Subcutaneous adipose tissue (tissue), 4 donors: ENCODE data around the gene ATG4B. TPM values are rescaled to one million over a fixed set of nuclear protein-coding genes. Genes with fewer than 3 reads are reported as not detected.

Source experiments
- total RNA-seq, 4 donors: library from RNA; depleted of rRNA; stranded (reverse); fragments of >200 nt; gene quantifications; one replicate each; pipeline ENCODE4 v1.1.0, GENCODE V29; 2016
- TF ChIP-seq, protein P1 (sequence below): fragments of 450-650 bp; IDR thresholded peaks from one replicate; pipeline ENCODE4 v1.5.1; 2016; ENCODE audit warnings: low read depth, mild to moderate bottlenecking, control low read depth, antibody characterized with exemption, moderate library complexity

Gene ATG4B
- total RNA-seq, 4 donors from 2014 or later = 32.3 to 103 (median 47.7) TPM

DNA sequence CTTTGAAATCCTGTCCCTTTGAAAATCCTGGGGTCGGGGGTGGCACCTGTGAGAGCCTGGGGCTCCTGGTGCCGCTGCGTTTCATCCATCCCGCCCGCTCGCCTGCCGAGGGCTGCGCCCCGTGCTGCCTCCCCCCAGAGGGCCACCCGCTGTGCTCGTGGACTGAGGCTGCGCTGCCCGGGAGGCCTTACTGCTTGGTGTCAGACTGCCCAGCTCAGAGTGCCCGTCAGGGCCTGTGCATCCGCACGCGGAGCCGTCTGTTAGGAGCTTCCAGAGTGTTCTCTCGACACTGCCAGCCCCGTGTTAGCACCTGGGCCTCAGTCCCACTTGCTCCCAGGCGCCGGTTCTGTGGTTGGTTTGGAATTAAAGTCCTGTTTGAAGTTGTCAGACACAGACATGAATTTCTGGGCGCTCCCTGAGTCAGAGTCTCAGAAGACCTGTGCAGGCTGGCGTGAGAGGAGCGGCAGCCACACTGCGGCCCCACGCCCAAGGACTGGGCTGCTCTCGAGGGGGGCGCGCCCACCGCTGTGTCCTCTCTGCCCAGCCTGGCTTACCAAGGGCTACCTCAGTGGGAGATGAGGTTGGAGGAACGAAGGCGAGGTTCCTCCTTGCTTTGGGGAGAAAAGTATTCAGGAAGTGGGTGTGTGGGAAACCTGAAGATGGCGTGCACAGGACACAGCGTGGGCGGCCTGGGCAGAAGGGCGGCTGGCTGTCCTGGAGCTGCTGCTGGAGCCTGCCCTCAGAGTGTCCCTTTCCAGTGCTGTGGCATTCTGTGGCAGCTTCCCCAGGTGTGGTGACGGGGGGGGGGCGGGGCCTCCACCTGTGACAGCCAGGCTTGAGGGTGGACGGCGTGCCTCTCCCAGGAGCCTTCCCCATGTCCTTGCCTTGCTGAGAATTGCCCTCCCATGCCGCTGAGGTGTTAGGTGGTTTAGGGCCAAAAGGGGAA lies 35.0 kb downstream of the ATG4B start:
- TF ChIP-seq, protein P1, sequence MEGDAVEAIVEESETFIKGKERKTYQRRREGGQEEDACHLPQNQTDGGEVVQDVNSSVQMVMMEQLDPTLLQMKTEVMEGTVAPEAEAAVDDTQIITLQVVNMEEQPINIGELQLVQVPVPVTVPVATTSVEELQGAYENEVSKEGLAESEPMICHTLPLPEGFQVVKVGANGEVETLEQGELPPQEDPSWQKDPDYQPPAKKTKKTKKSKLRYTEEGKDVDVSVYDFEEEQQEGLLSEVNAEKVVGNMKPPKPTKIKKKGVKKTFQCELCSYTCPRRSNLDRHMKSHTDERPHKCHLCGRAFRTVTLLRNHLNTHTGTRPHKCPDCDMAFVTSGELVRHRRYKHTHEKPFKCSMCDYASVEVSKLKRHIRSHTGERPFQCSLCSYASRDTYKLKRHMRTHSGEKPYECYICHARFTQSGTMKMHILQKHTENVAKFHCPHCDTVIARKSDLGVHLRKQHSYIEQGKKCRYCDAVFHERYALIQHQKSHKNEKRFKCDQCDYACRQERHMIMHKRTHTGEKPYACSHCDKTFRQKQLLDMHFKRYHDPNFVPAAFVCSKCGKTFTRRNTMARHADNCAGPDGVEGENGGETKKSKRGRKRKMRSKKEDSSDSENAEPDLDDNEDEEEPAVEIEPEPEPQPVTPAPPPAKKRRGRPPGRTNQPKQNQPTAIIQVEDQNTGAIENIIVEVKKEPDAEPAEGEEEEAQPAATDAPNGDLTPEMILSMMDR = no peak

DNA sequence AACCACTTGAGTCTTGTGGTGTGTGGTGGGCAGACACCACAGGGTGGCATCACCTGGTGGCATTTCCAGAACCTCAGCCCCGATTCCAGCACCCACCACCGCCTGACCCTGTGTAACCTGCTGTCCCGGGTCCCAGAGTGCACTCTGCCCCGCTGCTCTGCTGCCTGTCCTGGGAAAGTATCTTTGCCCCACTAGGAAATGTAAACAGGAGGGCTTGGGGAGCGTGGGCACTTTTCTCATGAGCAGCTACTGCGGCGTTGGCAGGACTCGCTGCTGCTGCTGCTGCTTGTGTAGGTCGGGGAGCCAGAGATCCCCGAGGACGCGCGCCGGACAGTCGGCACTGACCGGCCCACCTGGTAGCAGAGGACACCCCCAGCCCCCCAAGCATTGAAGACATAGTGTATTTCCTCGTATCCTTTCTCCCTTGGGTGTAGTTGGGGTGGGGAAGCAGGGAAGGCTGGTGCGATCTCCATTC lies 35.7 kb downstream of the ATG4B start:
- TF ChIP-seq, protein P1 = no peak

DNA sequence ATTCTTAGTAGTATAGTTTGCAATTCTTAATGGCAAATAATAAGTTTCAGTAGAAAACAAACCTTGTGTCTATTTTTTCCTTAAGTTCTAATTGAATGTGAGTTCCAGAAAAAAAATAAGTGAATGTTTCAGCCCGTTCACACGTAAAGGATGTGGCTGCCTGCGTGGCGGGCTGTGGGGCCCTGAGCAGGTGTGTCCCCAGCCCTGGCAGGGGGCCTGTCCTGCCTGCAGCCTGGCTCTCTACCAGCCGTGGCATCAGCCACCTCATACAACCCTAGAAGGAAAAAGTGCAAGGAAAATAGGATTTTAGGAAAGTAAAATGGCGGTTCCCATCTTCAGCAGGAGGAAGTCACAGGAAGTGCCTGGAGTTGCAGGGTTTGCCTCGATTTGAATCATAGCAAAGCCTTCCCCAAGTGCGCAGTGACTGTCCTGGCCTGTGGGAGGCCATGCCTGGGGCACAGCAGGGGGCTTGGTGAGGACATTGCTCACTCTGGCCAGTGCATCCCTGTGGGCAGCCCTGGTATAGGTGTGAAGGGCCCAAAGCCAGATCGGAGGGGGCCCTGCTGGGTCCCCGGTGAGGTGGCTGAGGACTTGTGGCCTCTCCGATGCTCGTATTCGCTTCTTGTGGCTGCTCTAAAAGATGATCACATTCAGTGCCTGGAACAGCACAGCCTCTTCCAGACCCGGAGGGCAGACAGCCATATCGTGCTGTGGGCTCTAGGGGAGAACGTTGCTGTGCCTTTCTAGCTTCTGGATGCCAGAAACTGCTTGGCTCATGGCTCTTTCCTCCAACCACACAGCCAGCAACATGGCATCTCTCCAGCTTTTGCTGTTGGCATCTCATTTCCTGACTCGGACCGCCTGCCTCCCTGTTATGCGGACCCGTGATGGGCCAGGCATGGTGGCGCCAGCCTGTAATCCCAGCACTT lies 36.6 kb downstream of the ATG4B start:
- TF ChIP-seq, protein P1 = no peak

DNA sequence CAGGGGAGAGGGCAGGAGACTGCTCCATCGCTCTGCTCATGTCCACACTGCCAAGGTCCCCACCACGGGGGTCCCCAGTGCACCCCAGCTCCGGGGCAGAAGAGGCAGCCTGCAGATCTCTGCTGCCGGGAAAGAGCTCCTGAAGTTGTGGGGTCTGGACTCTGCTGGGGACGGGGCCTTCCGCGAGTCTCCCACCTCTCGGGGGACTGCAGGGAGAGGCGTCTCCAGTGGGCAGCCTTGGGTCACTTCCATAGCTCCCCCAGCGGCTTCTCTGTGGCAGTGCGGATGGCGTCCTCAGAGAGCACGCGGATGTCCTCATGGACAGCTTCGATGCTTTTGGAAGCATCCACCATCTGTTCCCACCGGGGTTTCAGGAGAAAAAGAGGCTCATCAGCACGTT lies 38.4 kb downstream of the ATG4B start:
- TF ChIP-seq, protein P1 = no peak

DNA sequence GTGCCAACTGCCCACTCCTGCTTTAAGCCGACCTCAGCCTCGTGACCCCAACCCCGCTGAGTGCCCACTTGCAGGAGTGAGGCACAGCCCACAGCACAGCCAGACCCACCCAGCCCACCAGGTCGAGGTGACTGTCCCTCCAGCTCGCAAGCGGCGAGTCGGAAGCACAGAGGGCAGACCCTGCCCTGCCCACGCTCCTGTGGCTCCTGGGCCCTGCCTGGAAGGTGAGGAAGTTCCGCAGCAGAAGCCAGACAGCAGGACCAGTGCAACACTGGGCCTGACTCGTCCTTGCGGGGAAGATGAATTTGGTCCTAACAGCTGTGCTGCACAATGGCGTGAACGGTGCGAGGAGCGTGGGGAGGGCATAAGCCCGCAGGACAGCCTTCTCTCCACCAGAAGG lies 39.2 kb downstream of the ATG4B start:
- TF ChIP-seq, protein P1 = no peak

DNA sequence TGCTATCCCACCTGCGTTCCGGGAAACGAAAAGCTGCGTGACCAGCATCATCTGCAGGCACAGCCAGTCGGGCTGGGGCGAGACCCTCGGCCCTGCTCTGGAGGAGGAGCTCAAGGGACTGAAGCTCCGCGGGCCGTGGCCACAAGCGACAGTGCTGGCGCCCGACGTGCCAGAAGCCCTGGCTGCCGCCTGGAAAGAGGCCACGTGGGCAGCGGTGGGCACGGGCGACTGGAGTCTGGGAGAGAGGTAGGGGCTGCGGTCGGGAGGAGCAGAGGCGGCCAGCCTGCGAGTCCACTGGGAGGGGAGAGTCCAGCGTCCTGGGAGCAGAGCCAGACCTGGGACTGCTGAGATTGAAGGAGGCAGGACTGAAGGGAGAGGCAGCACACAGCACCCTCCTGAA lies 39.9 kb downstream of the ATG4B start:
- TF ChIP-seq, protein P1 = no peak

DNA sequence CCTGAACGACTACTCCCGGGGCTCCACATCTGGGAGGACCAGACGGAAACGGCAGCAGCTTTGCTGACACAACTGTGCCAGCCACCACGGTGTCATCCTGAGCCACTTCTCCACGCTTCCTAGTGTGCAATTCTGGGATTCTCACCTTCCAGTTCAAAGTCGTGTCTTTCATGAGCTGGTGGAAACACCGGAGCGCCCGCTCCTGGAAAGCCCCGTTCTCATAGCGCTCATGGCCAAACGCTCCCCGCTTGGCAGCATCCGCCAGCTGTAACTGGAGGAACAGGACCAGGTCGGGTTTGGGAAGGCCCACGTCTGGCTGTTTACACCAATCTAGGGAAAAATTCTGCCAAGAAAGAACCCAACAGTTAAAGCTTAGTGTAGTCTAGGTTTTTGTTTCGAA lies 40.8 kb downstream of the ATG4B start:
- TF ChIP-seq, protein P1 = no peak
